T follicular helper cell (primary cell): ENCODE measurements around the gene SLC5A11.

Experiments
- DNase-seq: peaks from one replicate; pipeline ENCODE4 v3.0.0-alpha.2; 2020; ENCODE audit warnings: low read depth

The SLC5A11 gene

DNA sequence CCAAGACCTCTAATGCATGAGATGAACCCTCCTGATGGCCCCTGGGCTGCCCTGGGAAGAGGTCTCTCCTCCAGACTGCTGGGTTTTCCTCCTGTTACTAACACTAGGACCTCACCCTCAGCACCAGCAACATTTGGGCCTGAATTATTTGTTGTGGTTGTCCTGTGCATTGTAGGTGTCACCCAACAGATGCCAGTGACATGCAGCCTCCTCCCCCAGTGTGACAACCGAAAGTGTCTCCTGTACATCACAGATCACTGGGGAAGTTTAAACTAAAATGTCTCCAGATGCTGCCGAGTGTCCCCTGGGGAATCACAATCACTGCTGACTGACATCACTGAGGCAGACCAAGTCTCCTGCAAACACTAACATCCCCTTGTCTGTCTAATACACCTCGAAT lies 74.8 kb downstream of the SLC5A11 start:
- no peak for DNase-seq

DNA sequence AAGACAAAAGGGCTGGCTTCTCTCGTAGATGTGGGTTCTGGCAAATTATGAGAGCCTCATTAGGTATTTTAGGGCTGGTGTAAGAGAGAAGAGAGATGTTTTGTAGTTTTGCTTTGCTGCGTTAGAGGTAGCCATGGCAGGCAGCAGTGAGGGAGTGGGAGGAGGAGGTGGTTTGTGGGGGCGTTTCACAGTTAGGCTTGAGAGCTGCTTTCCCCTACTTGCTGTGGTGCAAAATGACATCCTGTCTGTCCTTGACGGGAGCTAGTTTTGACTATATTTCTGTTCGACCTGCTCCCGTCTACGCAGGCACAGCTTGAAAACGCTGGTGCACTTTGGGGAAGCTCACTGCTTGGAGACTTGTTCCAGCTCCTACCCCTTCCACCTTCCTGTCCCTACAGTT lies 75.5 kb downstream of the SLC5A11 start:
- DNase-seq: no peak

DNA sequence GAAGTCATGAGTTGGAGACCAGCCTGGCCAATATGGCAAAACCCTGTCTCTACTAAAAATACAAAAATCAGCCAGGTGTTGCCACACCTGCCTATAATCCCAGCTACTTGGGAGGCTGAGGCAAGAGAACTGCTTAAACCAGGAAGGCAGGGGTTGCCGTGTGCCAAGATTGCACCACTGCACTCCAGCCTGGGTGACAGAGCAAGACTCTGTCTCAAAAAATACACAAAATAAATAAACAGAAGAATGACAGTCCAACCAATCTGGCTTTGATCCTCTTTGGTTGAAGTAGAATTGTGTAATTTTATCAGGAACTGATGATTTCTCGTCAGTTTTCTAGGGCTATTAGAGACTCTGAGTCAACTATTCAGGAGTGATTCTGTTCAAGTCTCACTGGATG lies 79.4 kb downstream of the SLC5A11 start:
- no peak for DNase-seq

DNA sequence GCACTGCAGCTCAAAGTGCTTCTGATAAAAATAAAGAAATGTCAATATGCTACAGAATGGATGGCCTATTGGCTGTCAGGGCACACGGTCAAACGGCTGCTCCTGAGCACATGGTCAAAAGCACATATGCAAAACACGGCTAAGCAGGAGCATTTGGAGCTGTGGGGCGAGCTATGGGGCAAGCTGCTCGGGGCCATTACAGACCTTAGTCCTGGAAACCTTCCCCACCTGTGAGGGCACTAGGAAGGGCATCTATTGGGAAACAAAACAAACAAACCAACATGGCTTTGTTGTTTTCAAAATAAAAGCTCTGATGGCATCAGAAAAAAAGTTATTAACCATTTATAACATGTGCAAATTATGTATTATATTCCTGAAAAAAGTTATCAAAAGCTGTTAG lies 83.6 kb downstream of the SLC5A11 start:
- DNase-seq: no peak

DNA sequence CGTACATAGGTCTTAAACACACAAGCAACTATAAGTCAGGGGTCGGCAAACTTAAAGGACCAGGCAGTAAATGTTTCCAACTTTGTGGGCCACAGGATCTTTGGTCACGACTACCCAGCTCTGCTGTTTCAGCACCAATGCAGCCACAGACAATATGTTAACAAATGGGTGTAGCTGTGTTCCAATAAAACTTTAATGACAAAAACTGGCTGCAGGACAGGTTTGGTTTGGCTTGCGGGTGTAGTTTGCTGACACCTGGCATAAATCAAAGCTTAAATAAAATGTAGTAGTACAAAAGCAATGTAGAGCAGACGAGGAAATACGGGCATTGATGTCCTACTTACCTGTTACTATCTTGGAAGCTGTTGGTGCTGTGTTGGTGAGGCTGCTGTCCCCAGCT lies 84.7 kb downstream of the SLC5A11 start:
- no peak for DNase-seq

DNA sequence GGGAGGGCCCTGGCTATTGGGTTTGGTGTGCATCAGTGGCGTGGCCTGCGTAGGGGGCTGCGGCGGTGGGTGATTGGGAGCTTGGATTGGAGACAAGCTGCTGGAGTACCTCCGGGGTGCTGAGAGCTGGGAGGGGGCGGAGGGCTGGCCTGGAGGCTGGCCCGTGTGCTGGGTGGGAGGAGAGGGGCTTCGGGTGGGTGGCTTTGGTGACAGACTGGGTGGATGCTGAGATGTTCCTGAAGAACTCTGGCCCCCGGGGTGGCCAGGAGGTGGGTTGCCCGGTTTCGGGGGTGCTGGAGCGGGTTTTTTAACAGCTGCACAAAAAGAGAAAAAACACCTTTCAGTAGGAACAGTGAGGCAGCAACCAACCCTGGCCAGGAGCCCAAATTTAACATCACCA lies 85.3 kb downstream of the SLC5A11 start:
- DNase-seq: no peak

DNA sequence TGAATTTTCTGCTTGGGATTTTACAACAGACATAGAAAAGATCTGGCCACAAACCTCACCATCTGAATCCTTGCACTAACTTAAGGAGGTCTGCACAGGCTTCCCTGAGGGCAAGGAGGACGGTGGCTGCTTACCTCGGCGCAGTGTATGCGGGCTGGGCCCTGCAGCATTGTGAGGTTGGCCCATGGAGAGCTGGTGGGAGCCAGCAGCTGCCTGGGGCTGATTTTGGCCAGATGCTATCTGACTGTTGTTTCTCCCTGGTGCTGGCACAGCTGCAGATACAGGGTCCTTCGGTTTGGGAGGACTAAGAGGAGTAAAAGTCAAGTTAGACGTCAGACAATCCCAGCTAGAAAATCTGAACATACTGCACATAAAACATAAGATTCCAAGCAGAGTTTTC lies 89.6 kb downstream of the SLC5A11 start:
- DNase-seq: no peak

DNA sequence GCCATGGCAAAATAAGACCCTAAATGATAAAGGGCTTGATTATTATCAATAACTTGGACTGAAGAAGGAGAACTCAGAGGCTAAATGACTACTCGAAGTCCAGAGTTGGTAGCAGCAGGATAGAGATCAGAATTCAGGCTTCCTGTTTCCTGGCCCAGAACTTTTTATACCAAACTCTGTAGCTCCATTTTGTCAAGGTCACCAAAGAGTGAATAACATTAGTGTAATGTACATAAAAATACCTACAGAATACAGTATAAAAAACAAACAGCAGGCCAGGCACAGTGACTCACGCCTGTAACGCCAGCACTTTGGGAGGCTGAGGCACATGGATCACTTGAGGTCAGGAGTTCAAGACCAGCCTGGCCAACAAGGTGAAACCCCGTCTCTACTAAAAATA lies 90.4 kb downstream of the SLC5A11 start:
- no peak for DNase-seq

DNA sequence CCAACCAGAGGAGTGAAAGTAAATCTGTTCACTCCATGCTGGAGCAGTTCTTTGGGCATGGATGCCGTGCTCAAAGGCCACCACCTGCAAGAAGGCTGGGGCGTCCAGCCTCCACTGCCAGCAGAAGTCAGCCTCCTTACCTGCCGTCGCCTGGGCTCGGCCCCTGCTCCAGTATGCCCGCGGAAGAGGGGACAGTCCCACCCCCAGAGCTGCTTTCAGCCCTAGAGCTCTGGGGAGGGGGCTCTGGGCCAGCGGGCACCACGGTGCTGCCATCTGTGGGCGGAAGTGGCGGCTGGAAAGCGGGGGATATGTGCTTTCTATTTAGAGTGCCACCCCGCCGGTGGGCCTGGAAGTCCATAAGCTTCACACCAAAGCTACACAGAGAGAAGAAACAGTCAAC lies 93.5 kb downstream of the SLC5A11 start:
- no peak for DNase-seq

DNA sequence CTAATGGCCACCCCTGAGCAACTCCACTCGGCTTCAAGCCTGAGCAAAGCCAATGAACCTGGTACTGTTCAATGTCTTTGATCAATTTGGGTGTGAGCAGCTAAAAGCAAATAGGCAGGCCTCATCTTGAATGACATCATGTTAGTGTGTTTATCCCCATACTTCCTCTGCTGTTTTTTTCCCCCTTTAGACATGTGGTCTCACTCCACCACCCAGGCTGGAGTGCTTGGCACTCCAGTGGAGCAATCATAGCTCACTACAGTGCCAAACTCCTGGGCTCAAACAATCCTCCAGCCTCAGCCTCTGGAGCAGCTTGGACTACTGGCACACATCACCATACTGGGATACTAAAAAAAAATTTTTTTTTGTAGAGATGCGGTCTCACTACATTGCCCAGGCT lies 94.0 kb downstream of the SLC5A11 start:
- DNase-seq: no peak

DNA sequence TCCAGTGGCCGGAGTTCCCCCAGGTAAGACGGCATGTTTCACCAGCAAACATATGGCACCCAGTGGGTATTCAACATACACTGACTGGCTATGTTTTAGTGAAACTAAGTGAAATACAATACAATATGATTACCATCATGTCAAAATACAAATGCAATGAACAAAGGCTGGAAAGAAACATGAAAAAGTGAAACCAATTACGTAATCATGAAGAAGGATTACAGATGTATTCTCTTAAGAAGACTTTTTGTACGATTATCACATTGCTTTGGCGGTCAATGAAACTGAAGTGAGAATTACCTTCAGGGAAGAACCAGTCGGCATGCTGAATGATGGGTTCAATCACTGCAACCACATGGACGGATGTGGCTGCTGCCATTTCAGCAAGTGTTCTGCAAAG lies 97.7 kb downstream of the SLC5A11 start:
- no peak for DNase-seq

DNA sequence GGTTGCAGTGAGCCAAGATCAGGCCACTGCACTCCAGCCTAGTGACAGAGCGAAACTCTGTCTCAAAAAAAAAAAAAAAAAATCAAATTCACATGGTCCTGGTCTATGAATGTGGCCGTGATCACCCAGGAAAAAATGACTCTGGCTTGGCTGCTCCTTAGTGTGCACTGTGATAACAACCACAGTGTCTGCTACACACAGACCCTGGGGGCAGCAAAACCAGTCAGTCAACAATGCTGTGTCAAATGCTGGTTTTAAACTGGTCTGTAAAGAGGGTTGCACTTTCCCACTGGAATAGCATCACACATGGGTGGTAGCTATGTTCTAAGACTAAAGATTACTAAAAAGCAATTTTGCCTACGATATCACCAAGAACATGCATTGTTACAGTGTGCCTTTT lies 98.4 kb downstream of the SLC5A11 start:
- DNase-seq: no peak

DNA sequence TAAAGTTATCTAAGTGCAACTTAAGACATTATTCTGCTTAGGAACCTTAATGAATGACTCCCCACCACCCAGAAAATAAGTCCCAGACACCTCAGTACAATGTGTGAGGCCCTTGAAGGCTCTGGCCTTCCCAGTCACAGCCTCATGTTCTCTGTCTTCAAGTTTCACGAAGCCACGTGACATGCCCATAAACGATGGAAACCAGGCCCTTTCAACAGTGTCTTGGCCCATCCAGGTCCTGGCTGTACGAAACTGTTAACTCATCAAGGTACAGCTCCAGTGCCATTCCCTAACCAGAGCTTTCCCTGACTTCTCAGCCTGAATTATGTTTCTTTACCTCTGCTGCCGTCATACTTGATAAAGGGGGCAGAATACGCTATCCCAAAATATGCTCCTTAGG lies 100.4 kb downstream of the SLC5A11 start:
- no peak for DNase-seq

DNA sequence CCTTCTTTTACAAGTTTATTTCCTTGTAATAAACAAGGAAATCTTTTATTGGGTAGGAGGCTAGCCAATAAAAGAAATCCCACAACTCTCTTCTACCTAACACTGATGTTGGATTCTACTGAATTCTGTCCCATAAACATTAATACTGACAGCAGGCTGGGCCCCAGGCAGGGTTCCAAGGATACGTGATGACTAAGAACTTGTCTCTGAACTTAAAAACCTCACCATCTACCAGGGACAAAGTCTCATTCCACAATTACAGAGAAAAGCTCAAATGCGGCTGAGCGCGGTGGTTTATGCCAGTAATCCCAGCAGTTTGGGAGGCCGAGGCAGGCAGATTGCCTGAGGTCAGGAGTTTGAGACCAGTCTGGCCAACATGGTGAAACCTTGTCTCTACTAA lies 104.5 kb downstream of the SLC5A11 start:
- DNase-seq: no peak

DNA sequence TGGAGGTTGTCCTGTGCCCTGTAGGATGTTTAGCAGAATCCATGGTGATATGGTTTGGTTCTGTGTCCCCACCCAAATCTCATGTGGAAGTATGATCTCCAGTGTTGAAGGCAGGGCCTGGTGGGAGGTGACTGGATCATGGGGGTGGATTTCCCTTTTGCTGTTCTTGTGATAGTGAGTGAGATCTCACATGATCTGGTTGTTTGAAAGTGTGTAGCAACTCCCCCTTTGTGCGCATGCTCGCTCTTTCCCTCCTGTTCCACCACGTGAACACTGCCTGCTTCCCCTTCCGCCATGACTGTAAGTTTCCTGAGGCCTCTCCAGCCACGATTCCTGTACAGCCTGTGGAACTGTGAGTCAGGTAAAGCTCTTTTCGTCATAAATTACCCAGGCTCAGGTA lies 107.5 kb downstream of the SLC5A11 start:
- no peak for DNase-seq

DNA sequence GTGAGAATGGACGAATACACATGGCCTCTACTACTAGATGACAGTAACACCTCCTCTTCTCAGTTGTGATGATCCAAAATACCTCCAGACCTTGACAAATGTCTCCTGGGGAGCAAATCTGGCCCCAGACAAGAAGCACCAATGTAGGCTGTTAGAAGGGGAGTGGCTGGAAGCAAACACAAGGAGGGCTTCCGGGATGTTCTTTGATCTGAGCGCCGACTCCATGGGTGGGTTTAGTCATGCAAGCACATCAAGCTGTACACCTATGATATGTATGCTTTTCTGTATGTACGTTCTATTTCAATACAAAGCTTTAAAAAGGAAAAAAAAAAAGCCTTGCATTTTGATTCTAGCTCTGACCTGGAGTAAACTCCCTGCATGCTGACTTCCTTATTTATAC lies 108.0 kb downstream of the SLC5A11 start:
- DNase-seq: no peak

DNA sequence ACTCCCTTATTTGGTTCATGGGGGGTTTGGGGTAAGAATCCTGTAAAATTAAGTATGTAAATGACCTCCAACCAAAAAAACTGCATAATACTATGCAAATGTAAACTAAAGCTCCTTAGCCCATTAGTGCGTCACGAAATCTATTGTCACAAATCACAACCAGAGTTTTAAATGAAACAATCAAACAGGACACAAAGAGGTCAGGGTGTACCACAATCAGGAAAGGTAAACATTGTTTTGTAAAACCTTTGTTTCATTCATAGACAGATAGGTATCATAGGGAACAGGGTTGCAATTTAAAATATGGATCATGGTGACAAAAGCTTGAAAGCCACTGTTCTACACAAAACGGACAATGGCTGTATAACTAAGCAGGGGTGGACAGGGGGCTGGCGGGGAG lies 108.4 kb downstream of the SLC5A11 start:
- DNase-seq: no peak

DNA sequence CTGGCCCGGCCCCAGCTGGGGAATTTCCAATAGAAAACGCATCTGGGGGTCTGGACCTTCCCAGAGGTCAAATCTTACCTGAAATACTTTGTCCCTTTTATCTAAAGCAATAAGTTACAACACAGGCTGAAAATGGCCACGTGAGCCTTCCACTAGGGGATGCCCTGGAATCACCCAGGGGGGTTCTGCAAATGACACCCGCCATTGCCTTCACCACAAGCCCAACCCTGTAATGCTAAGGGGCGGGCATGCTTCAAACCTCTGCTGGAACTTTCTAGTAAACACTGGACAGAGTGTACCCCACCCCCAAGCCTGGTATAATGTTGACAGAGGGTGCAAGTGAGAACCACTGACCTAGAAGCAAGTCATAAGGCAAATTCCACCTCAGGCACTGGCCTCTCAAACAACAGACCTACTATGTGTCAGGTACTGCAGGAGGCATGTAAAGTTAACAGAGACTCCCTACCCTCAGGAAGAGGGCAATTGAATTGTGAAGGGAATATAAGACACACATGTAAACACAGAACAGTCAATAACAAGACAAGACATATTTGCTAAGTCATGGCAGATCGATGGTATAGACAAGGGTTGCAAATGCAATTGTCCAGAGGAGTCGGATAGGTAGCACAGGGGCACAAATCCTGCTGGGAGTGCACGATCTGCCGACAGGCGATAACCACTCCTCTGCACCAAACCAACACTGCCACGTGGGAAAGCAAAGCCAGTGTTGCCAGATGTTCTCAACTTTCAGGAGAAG lies 110.4 kb downstream of the SLC5A11 start:
- no peak for DNase-seq

DNA sequence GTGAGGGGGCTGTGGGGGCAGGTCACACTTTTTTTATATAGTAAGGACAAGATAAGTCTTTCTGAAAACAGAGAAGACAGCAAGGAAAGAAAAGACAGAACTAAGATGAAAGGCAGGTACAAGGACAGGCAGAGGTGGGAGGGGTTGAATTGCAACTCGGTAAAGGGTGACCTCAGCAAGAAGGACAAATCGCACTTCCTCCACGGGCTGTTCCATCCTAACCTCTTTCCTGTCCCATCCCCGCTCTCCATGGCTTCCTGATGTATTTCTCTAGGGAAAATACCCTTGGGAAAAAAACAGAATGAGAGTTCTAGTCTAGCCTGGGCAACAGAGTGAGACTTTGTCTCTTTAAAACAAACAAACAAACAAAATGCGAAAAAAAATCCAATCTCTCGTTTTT lies 112.1 kb downstream of the SLC5A11 start:
- DNase-seq: no peak
